Liver (tissue), 9 donors: Measurements from ENCODE around the gene FUCA1. TPM values are rescaled to one million over a fixed set of nuclear protein-coding genes. Genes with fewer than 3 reads are reported as not detected.

ENCODE experiments used
- DNase-seq: peaks from one replicate; pipeline ENCODE4 v3.0.0-alpha.2; 2017; ENCODE audit warnings: low spot score
- H3K27ac ChIP-seq, 2 donors: one replicate each; pipeline ENCODE4 v1.7.0; 2013; ENCODE audit warnings: inconsistent platforms in 2 of 2, low read length in 2 of 2, control low read depth in 1 of 2, low read depth in 1 of 2, mild to moderate bottlenecking in 1 of 2
- H3K27me3 ChIP-seq, 4 donors: one replicate each; pipeline versions ENCODE4 v1.6.1 to v1.7.0; 2013; ENCODE audit warnings: low read length in 3 of 4, inconsistent platforms in 1 of 4, mild to moderate bottlenecking in 1 of 4, moderate library complexity in 1 of 4; ENCODE audit not compliant: control insufficient read depth in 4 of 4, insufficient read depth in 4 of 4
- H3K36me3 ChIP-seq, 4 donors: one replicate each; pipeline versions ENCODE4 v1.6.1 to v1.7.0; 2013; ENCODE audit warnings: low read length in 3 of 4, mild to moderate bottlenecking in 3 of 4, low read depth in 1 of 4, moderate library complexity in 1 of 4; ENCODE audit not compliant: control insufficient read depth in 4 of 4, insufficient read depth in 3 of 4
- H3K4me1 ChIP-seq, 4 donors: one replicate each; pipeline versions ENCODE4 v1.6.1 to v1.7.0; 2013; ENCODE audit warnings: low read length in 3 of 4, mild to moderate bottlenecking in 3 of 4, moderate library complexity in 1 of 4; ENCODE audit not compliant: control insufficient read depth in 4 of 4, insufficient read depth in 4 of 4
- H3K4me3 ChIP-seq, 3 donors: one replicate each; pipeline versions ENCODE4 v1.6.1 to v1.7.0; 2013; ENCODE audit warnings: low read length in 3 of 3, control low read depth in 1 of 3, low read depth in 1 of 3, mild to moderate bottlenecking in 1 of 3
- H3K9ac ChIP-seq, 2 donors: one replicate each; pipeline ENCODE4 v1.7.0; 2013; ENCODE audit warnings: low read length in 2 of 2, mild to moderate bottlenecking in 2 of 2, moderate library complexity in 2 of 2, control low read depth in 1 of 2, low read depth in 1 of 2
- H3K9me3 ChIP-seq, 4 donors: one replicate each; pipeline versions ENCODE4 v1.6.1 to v1.7.0; 2013; ENCODE audit warnings: low read length in 3 of 4; ENCODE audit not compliant: control insufficient read depth in 4 of 4
- ATF3 ChIP-seq: IDR thresholded peaks from 2 replicates; pipeline ENCODE4 v1.6.1; 2016; ENCODE audit warnings: antibody characterized with exemption
- CTCF ChIP-seq: fragments of 150-350 bp; IDR thresholded peaks from 2 replicates; pipeline ENCODE4 v1.5.1; 2017; ENCODE audit warnings: improper control_type of control experiment, low read depth, low read length; ENCODE audit not compliant: missing input control
- EGR1 ChIP-seq, 2 donors: IDR thresholded peaks; 2 replicates each; pipeline ENCODE4 v1.6.1; 2016 to 2018; ENCODE audit warnings: antibody characterized with exemption in 2 of 2, low read depth in 2 of 2
- FOXA1 ChIP-seq: IDR thresholded peaks from 2 replicates; pipeline ENCODE4 v1.6.1; 2016; ENCODE audit warnings: antibody characterized with exemption
- FOXA2 ChIP-seq: IDR thresholded peaks from 2 replicates; pipeline ENCODE4 v1.6.1; 2016; ENCODE audit warnings: antibody characterized with exemption
- GABPA ChIP-seq, 2 donors: IDR thresholded peaks in 1 of 2; conservative IDR thresholded peaks in 1 of 2; 2 replicates each; pipeline ENCODE4 v1.6.1; 2016; ENCODE audit warnings: antibody characterized with exemption in 2 of 2, mild to moderate bottlenecking in 1 of 2, moderate library complexity in 1 of 2
- HNF4G ChIP-seq: IDR thresholded peaks from 2 replicates; pipeline ENCODE4 v1.6.1; 2016; ENCODE audit warnings: antibody characterized with exemption
- JUND ChIP-seq, 2 donors: IDR thresholded peaks; 2 replicates each; pipeline ENCODE4 v1.6.1; 2016; ENCODE audit warnings: antibody characterized with exemption in 2 of 2
- MAX ChIP-seq: IDR thresholded peaks from 2 replicates; pipeline ENCODE4 v1.6.1; 2016; ENCODE audit warnings: antibody characterized with exemption
- NR2F2 ChIP-seq: IDR thresholded peaks from 2 replicates; pipeline ENCODE4 v1.6.1; 2016; ENCODE audit warnings: antibody characterized with exemption
- RAD21 ChIP-seq, 2 donors: IDR thresholded peaks; 2 replicates each; pipeline ENCODE4 v1.6.1; 2016; ENCODE audit warnings: antibody characterized with exemption in 2 of 2, mild to moderate bottlenecking in 2 of 2
- REST ChIP-seq: IDR thresholded peaks from 2 replicates; pipeline ENCODE4 v1.6.1; 2016; ENCODE audit warnings: antibody characterized with exemption, mild to moderate bottlenecking
- RXRA ChIP-seq, 2 donors: IDR thresholded peaks; 2 replicates each; pipeline ENCODE4 v1.6.1; 2017 to 2018; ENCODE audit warnings: antibody characterized with exemption in 2 of 2, mild to moderate bottlenecking in 1 of 2
- TAF1 ChIP-seq: conservative IDR thresholded peaks from 2 replicates; pipeline ENCODE4 v1.6.1; 2016; ENCODE audit warnings: antibody characterized with exemption, mild to moderate bottlenecking
- YY1 ChIP-seq: IDR thresholded peaks from 2 replicates; pipeline ENCODE4 v1.6.1; 2016; ENCODE audit warnings: antibody characterized with exemption, mild to moderate bottlenecking
- ZBTB33 ChIP-seq: IDR thresholded peaks from 2 replicates; pipeline ENCODE4 v1.6.1; 2016; ENCODE audit warnings: antibody characterized with exemption
- WGBS: extraction: QIAGEN DNeasy Blood & Tissue Kit; methylation state at CpG from one replicate; pipeline ENCODE4 v1.1.7; 2013; 5-methylcytosine and 5-hydroxymethylcytosine counted together
- polyA plus RNA-seq, 2 donors: library from polyadenylated mRNA; stranded (reverse) in 1 of 2; unstranded in 1 of 2; fragments of 200-250 nt in 1 of 2; fragments of >200 nt in 1 of 2; fragmentation: Nextera tagmentation in 1 of 2; extraction: Ambion mirVana in 1 of 2; gene quantifications; one replicate each; pipeline versions ENCODE4 v1.2.1 to v1.2.3, GENCODE V29; 2013 to 2015
- total RNA-seq, 2 donors: library from RNA; depleted of rRNA; stranded (reverse); fragments of >200 nt; gene quantifications; one replicate each; pipeline ENCODE4 v1.2.3, GENCODE V29; 2014
- donor health status: healthy.
- donor health status: healthy.
- donor health status: healthy.
- donor health status: healthy.
- donor health status: healthy.

FUCA1 gene
- total and polyA plus RNA-seq, 4 donors: 33.8 to 58.0 (median 44.7) TPM

GRCh38 chr1:23895082-23895481 lies 27.0 kb upstream of the FUCA1 start:
- 87% methylated on average over 5 of the region's 5 CpGs for WGBS
- Histone ChIP-seq H3K36me3 (no peaks in the 10 kb centered on the region), H3K27ac (no peak overlapping the region), H3K9ac (no peak overlapping the region), H3K9me3 (no peaks in the 10 kb centered on the region), H3K27me3 (no peaks in the 10 kb centered on the region), H3K4me1 (peaks cover 0 to 12% (median 1%) of the 10 kb centered on the region in 4 donors), H3K4me3 (no peak overlapping the region)
- DNase-seq: no peak
- TF ChIP-seq RXRA (IDR thresholded peaks at IDR 0.05) (no peak), EGR1 (IDR thresholded peaks at IDR 0.05; ENCODE audit: low read depth in 2 of 2) (no peak), RAD21 (IDR thresholded peaks at IDR 0.05) (no peak), ATF3 (no peak), MAX (no peak)

GRCh38 chr1:23889074-23889473 lies 21.0 kb upstream of the FUCA1 start:
- no peak for DNase-seq
- no peaks in the 10 kb centered on the region for H3K4me1 ChIP-seq
- no peaks in the 10 kb centered on the region for H3K36me3 ChIP-seq
- H3K9me3 ChIP-seq: no peaks in the 10 kb centered on the region
- no peak for TF ChIP-seq REST
- TF ChIP-seq YY1: no peak
- TF ChIP-seq NR2F2: no peak
- TF ChIP-seq JUND (IDR thresholded peaks at IDR 0.05): no peak
- no peak for TF ChIP-seq MAX
- no peak for TF ChIP-seq TAF1
- TF ChIP-seq ATF3: no peak
- TF ChIP-seq RAD21 (IDR thresholded peaks at IDR 0.05): no peak
- no peak for TF ChIP-seq GABPA (IDR thresholded peaks at IDR 0.05 in 1 of 2, conservative IDR thresholded peaks at IDR 0.05 in 1 of 2)
- TF ChIP-seq RXRA (IDR thresholded peaks at IDR 0.05): no peak
- no peak for TF ChIP-seq FOXA1
- TF ChIP-seq CTCF: no peak
- no peak for TF ChIP-seq HNF4G
- no peak for TF ChIP-seq EGR1 (IDR thresholded peaks at IDR 0.05; ENCODE audit: low read depth in 2 of 2)
- TF ChIP-seq ZBTB33: no peak
- no peak for TF ChIP-seq FOXA2
- H3K4me3 ChIP-seq: no peak overlapping the region
- H3K27ac ChIP-seq: no peak overlapping the region
- no peak overlapping the region for H3K9ac ChIP-seq
- H3K27me3 ChIP-seq: no peaks in the 10 kb centered on the region
- WGBS: 86% methylated on average over 5 of the region's 5 CpGs
